Astrocyte of the cerebellum (primary cell): ENCODE data around the gene MS4A15.

ENCODE experiments used
- DNase-seq: peaks from one replicate; pipeline ENCODE4 v3.0.0-alpha.2; 2011; ENCODE audit warnings: low read depth
- H3K4me3 ChIP-seq: 2 replicates; pipeline ENCODE4 v1.5.1; 2011; ENCODE audit warnings: mild to moderate bottlenecking, low read depth, low read length, moderate library complexity
- in situ Hi-C: cut with HindIII; loops from 2 replicates; pipeline ENCODE4 v1.10.0; 2017; ENCODE audit warnings: low sequenced_read_pairs
- TF ChIP-seq, protein P1 (sequence below): IDR thresholded peaks from 2 replicates; pipeline ENCODE4 v1.5.1; 2012; ENCODE audit warnings: low read length, low read depth, moderate library complexity, mild to moderate bottlenecking; ENCODE audit errors: missing control alignments

Gene MS4A15

DNA sequence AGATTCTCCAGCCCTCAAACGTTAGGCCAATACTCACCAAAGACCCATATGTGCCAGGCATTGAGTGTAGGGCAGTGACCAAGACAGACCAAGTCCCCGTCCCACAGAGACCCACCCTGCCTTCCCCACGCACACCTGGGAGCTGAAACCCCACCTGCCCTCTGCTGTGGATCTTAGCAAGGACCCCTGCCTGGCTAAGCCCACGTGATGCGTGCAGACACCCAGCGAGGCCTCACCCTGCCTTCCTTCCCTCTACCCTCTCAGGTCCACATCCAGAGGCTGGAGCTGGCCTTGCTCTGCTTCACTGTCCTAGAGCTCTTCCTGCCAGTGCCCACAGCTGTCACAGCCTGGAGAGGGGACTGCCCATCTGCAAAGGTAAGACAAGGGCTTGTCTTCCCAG is 38.6 kb downstream of the MS4A15 start:
- H3K4me3 ChIP-seq: no peak overlapping the region
- DNase-seq: no peak
- in situ Hi-C loops: no loop called here
- TF ChIP-seq, protein P1, sequence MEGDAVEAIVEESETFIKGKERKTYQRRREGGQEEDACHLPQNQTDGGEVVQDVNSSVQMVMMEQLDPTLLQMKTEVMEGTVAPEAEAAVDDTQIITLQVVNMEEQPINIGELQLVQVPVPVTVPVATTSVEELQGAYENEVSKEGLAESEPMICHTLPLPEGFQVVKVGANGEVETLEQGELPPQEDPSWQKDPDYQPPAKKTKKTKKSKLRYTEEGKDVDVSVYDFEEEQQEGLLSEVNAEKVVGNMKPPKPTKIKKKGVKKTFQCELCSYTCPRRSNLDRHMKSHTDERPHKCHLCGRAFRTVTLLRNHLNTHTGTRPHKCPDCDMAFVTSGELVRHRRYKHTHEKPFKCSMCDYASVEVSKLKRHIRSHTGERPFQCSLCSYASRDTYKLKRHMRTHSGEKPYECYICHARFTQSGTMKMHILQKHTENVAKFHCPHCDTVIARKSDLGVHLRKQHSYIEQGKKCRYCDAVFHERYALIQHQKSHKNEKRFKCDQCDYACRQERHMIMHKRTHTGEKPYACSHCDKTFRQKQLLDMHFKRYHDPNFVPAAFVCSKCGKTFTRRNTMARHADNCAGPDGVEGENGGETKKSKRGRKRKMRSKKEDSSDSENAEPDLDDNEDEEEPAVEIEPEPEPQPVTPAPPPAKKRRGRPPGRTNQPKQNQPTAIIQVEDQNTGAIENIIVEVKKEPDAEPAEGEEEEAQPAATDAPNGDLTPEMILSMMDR: no peak

DNA sequence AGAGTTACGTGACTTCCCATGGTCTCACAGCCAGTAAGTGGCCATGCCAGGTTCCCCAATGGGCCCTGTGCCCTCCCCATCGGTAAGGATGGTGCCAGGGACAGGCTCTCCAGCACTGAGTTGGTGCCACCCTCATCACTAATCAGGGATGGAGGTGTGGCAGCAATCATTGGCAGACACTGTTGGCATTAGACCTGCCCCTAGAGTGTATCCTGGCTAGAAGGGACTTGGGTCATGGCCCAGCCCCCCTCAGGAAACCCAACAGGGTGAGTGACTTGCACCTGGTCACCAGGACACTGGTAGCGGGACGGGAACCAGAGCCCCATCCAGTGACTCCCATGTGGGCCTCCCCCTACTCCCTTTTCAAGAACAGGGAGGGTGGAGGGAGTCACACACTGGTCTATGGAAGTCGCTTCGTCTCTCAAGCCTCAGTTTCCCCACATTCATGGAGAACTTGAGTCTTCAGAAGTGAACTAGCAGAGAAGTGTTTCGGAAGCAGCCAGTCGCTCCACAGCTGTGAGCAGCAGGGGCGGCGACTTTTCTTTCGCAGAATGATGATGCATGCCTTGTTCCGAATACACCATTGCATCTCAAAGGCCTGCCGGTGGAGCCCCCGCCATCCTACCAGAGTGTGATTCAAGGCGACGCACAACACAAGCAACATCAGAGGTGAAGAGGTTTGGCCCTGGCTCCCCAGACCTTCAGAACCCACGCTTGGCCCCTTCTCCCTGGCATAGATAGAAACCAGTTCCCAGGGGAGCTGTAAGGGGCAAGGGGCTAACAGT is 41.4 kb downstream of the MS4A15 start:
- TF ChIP-seq, protein P1: no peak
- no peak for DNase-seq
- no peak overlapping the region for H3K4me3 ChIP-seq
- in situ Hi-C loops: no loop called here

DNA sequence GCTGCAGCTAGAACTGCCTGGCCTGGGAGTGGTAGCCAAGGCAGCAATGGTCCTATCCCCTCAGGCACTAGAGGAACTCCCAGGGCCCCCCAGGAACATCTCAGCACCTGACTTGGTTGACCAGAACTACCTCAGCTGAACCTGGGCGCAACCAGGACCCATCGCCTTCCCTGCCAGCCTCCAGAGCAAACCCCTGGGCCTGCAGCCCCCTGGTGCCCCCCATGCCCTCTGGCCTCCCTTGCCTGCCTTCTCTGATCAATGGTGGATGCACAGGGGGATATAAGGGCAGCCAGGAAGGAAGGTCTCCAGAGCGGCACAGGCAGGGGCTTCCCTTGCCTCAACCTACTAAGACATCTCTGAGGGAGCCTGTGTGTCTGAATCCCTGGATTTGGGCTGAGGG is 42.0 kb downstream of the MS4A15 start:
- in situ Hi-C loops: no loop called here
- TF ChIP-seq, protein P1: no peak
- H3K4me3 ChIP-seq: no peak overlapping the region
- no peak for DNase-seq

- H3K4me3 ChIP-seq: no peak overlapping the region
- in situ Hi-C loops: no loop called here
- no peak for DNase-seq
- TF ChIP-seq, protein P1: no peak
Measured at GRCh38 chr11:60801194-60801593, 44.5 kb downstream of the MS4A15 start.

DNA sequence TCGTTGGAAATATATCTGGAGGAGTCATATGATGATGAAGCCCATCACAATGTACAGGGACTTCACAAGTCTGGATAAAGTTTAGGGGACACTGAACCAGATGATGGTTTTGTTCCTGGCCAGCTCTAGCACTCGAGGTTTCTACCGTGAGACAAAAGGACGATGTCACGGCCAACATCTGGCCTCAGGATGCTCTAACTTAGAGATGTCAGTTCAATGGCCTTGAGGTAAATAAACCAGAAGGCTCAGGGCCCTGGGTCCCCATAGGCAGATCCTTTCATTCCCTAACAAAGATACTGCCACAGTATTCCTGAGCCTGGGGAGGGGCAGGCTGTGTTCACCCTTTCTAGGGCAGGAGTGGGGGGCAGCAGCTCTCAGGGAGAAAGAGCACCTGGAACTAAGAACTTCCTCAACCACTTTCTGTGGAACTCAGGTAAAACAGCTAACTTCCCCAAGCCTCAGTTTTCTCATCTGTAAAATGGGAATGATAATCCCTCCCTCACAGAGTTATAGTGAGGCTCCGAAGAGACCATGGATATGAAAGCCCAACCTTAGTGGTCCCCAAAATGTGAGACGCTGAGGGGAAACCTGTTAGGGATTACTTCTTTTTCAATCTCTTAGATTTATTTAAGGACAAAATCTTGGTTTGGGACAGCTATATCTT is 46.7 kb downstream of the MS4A15 start:
- in situ Hi-C loops: no loop called here
- TF ChIP-seq, protein P1: no peak
- no peak overlapping the region for H3K4me3 ChIP-seq
- no peak for DNase-seq

DNA sequence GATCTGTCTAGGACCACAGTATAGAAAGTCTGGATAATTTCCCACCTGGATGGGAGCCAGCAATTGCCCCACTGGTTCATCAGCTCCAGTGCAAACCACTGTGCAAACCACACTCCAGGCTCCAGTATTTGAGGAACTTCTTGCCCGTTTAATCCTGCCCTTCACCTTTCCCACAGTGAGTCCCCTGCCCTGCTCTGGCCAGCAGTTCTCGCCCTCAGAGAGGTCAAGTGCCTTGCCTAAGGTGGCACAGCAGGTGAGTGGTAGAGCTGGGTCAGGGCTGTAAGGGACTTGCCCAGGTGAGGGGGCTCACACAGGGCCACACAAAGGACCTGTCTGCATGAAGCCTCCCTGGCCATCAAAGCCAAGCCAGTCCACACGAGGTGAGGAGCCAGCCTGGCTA is 52.6 kb downstream of the MS4A15 start:
- no peak overlapping the region for H3K4me3 ChIP-seq
- TF ChIP-seq, protein P1: no peak
- in situ Hi-C loops: no loop called here
- DNase-seq: no peak
